MCF 10A (cell line): ENCODE measurements around the gene KCNIP1. TPM values are rescaled to one million over a fixed set of nuclear protein-coding genes. Genes with fewer than 3 reads are reported as not detected.

Experiments used
- BruUV-seq: library from RNA; stranded (reverse); fragments of 400-500 nt; replicated peaks from 2 replicates; lab custom pipeline; 2021; lab: Mats Ljungman, UMichigan
- CTCF ChIA-PET: fragments of 300-600 bp; sonication (Branson Sonifier 250); formaldehyde crosslinking; extraction: SDS; loops from one replicate; lab custom pipeline; 2021; ENCODE audit warnings: antibody characterized with exemption, inconsistent platforms; lab: Yijun Ruan, JAX
- POLR2A ChIA-PET: fragments of 300-600, 350-650 bp; sonication (Branson Sonifier 250); formaldehyde crosslinking; extraction: SDS; loops from one replicate; lab custom pipeline; 2020; ENCODE audit warnings: antibody characterized with exemption, inconsistent platforms; lab: Yijun Ruan, JAX
- DNase-seq: peaks from one replicate; pipeline ENCODE4 v3.0.0-alpha.2; 2018; ENCODE audit not compliant: unreplicated experiment
- H3K27ac Mint-ChIP-seq: one replicate; pipeline ENCODE4 v1.8.0; 2022; ENCODE audit warnings: mild to moderate bottlenecking, low read depth, mixed read lengths; ENCODE audit not compliant: unreplicated experiment
- H3K27me3 Mint-ChIP-seq: one replicate; pipeline ENCODE4 v1.8.0; 2022; ENCODE audit warnings: mixed read lengths; ENCODE audit not compliant: insufficient read depth, unreplicated experiment
- H3K36me3 Mint-ChIP-seq: one replicate; pipeline ENCODE4 v1.8.0; 2022; ENCODE audit warnings: mild to moderate bottlenecking, moderate library complexity, mixed read lengths; ENCODE audit not compliant: insufficient read depth, unreplicated experiment
- H3K4me1 Mint-ChIP-seq: one replicate; pipeline ENCODE4 v1.8.0; 2022; ENCODE audit warnings: mixed read lengths; ENCODE audit not compliant: insufficient read depth, unreplicated experiment
- H3K4me3 Mint-ChIP-seq: one replicate; pipeline ENCODE4 v1.8.0; 2022; ENCODE audit warnings: mild to moderate bottlenecking, moderate library complexity, mixed read lengths; ENCODE audit not compliant: unreplicated experiment
- H3K9me3 Mint-ChIP-seq: one replicate; pipeline ENCODE4 v1.8.0; 2022; ENCODE audit warnings: mixed read lengths; ENCODE audit not compliant: unreplicated experiment
- CTCF ChIP-seq: fragments of 200-600 bp; IDR thresholded peaks from one replicate; pipeline ENCODE4 v1.8.0; 2022; ENCODE audit warnings: antibody characterized with exemption, mild to moderate bottlenecking; ENCODE audit not compliant: unreplicated experiment
- intact Hi-C: fragments of 100-400 bp; cut with micrococcal nuclease; formaldehyde crosslinking; loops from 2 replicates; pipeline ENCODE4 v1.14.1; 2022
- total RNA-seq: library from RNA; stranded (reverse); gene quantifications from 2 replicates; pipeline ENCODE4 v1.2.3, GENCODE V29; 2022

Gene KCNIP1
- total RNA-seq, 1 experiment from 2014 or later: not detected

DNA sequence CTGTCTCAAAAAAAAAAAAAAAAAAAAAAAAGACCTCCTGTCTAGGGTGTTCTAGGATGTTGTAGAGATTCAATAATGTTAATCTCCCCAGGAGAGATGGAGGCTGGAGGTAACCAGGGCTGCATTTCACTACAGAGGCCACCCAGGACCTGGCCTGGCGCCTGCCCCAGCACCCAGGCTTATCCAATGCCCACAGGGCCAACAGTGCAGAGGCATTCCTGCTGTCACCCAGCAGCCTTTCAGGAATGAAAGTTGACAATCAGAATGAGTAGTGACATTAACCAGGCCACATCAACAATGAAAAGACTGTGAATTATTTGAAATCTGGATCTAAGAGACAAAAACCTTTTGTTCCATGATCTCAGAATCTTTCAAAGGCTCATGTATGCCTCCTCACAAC is 243.5 kb downstream of the KCNIP1 start:
- Mint-ChIP-seq H3K27me3 (no peaks in the 10 kb centered on the region), H3K4me1 (peaks cover 21% of the 10 kb centered on the region), H3K9me3 (no peaks in the 10 kb centered on the region), H3K36me3 (no peaks in the 10 kb centered on the region), H3K27ac (no peak overlapping the region), H3K4me3 (no peak overlapping the region)
- intact Hi-C loops: loop anchor here (10.0 kb wide), 1 partner anchor 407 kb away; no protein-coding TSS in a partner anchor
- no peak for DNase-seq
- no TSS peak for BruUV-seq
- ChIA-PET CTCF (interaction anchor here (0.6 to 16.7 kb wide), 3 partner anchors 42 to 613 kb away, joined by 3 to 992 read pairs (median 37); partner anchors contain the start of gene GABRP), POLR2A (interaction anchor here (2.7 to 6.1 kb wide), 2 partner anchors 8 to 44 kb away, joined by 17 to 49 read pairs; no protein-coding TSS in a partner anchor)
- no peak for TF ChIP-seq CTCF

GRCh38 chr5:170747851-170748250 is 244.0 kb downstream of the KCNIP1 start:
- H3K9me3 Mint-ChIP-seq: no peaks in the 10 kb centered on the region
- H3K27me3 Mint-ChIP-seq: no peaks in the 10 kb centered on the region
- peak; percentile 25 for TF ChIP-seq CTCF
- ChIA-PET POLR2A (interaction anchor here (1.2 kb wide), 1 partner anchor 44 kb away, joined by 3 read pairs; no protein-coding TSS in a partner anchor), CTCF (interaction anchor here (0.6 to 16.7 kb wide), 5 partner anchors 12 to 549 kb away, joined by 3 to 992 read pairs (median 4); partner anchors contain the start of gene GABRP)
- no TSS peak for BruUV-seq
- H3K27ac Mint-ChIP-seq: no peak overlapping the region
- H3K4me3 Mint-ChIP-seq: no peak overlapping the region
- H3K4me1 Mint-ChIP-seq: peaks cover 26% of the 10 kb centered on the region
- intact Hi-C loops: loop anchor here (10.0 kb wide), 1 partner anchor 407 kb away; no protein-coding TSS in a partner anchor
- H3K36me3 Mint-ChIP-seq: no peaks in the 10 kb centered on the region
- DNase-seq: peak; percentile 51

DNA sequence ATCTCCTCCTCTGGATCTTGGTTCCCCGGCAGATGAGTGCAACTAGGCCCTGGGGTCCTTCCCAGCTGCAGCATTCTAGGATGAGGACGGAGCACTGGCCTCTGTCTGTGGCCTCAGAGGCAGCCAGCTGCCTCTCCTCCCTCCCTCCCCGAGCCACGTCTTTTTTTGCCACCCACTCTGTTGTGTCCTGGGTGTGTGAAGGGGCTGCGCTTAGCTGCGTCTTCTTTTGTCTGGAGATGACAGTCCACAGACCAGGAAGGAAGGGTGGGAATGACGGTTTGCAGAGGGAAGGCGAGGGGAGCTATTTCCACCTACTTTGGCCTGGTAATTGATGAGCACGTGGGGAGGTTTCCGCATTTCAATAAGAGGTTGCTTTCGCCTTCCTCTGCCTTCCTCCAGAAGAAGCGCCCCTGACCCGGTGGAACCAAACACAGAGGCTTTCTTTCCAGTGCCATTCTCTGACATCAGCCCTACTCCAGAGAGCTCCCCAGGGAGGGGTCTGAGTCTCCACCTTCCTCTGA is 245.2 kb downstream of the KCNIP1 start:
- intact Hi-C loops: loop anchor here (10.0 kb wide), 1 partner anchor 406 kb away; no protein-coding TSS in a partner anchor
- Mint-ChIP-seq H3K4me3 (no peak overlapping the region), H3K4me1 (peaks cover 31% of the 10 kb centered on the region), H3K27me3 (no peaks in the 10 kb centered on the region), H3K36me3 (no peaks in the 10 kb centered on the region), H3K9me3 (no peaks in the 10 kb centered on the region), H3K27ac (no peak overlapping the region)
- TF ChIP-seq CTCF: no peak
- CTCF ChIA-PET: interaction anchor here (0.6 to 16.7 kb wide), 12 partner anchors 8 to 637 kb away, joined by 3 to 992 read pairs (median 4); partner anchors contain the start of gene GABRP
- POLR2A ChIA-PET: interaction anchor here (0.6 to 1.2 kb wide), 3 partner anchors 15 to 42 kb away, joined by 3 read pairs; no protein-coding TSS in a partner anchor
- no peak for DNase-seq
- no TSS peak for BruUV-seq

DNA sequence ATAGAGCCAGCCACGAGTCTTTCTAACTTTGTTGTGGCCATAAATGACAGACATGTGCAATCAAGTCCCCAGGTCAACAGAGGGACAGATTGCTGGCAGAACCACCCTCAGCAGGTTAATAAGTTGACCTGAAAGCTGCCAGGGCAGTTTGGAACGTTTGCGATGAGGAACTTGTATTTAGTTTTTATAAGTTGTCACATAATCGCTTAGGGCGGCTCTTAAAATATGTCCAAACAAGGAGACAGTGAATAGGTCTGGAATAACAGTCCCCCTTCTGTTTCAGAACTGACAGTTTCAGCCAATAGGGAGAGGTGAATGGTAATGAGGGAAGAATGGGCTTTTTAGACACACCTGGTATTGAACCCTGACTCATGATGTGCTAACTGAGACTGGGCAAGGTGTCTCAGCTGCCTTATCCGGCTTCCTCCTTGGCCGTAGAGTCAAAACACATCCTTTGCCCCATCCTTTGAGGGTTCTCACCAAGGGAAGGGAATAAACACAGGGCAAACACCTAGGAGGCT is 246.2 kb downstream of the KCNIP1 start:
- Mint-ChIP-seq H3K9me3 (peaks cover 8% of the 10 kb centered on the region), H3K27me3 (no peaks in the 10 kb centered on the region), H3K27ac (no peak overlapping the region), H3K36me3 (no peaks in the 10 kb centered on the region), H3K4me3 (no peak overlapping the region), H3K4me1 (peaks cover 32% of the 10 kb centered on the region)
- intact Hi-C loops: loop anchor here (10.0 kb wide), 1 partner anchor 405 kb away; no protein-coding TSS in a partner anchor
- ChIA-PET POLR2A (interaction anchor here (0.7 kb wide), 1 partner anchor 15 kb away, joined by 3 read pairs; no protein-coding TSS in a partner anchor), CTCF (interaction anchor here (0.8 to 16.7 kb wide), 6 partner anchors 10 to 119 kb away, joined by 3 to 992 read pairs (median 4); partner anchors contain the start of gene GABRP)
- DNase-seq: peak; percentile 44
- TF ChIP-seq CTCF: no peak
- BruUV-seq: no TSS peak
